Stomach (tissue), 4 donors: ENCODE measurements around the gene GTSE1.

Experiments used
- CTCF ChIP-seq, 7 experiments: fragments of 450-650 bp in 4 of 7; fragments of 200-600 bp in 3 of 7; sonication (generic) in 3 of 7; IDR thresholded peaks; one replicate each; pipeline ENCODE4 v1.5.1; 2016 to 2019; ENCODE audit warnings: antibody characterized with exemption in 7 of 7, control low read depth in 2 of 7, mild to moderate bottlenecking in 1 of 7
- POLR2A ChIP-seq, 4 donors: fragments of 450-650 bp; IDR thresholded peaks; one replicate each; pipeline ENCODE4 v1.6.1; 2016; ENCODE audit warnings: antibody characterized with exemption in 4 of 4, control low read depth in 2 of 4, mild to moderate bottlenecking in 1 of 4, moderate library complexity in 1 of 4
- POLR2AphosphoS5 ChIP-seq, 3 donors: sonication (generic); formaldehyde crosslinking; IDR thresholded peaks; one replicate each; pipeline ENCODE4 v1.6.1; 2016; ENCODE audit warnings: antibody characterized with exemption in 3 of 3

GRCh38 chr22:46286941-46287872 is 9.5 kb upstream of the GTSE1 start:
- TF ChIP-seq CTCF (IDR thresholded peaks at IDR 0.05) (no peak), POLR2A (IDR thresholded peaks at IDR 0.05) (no peak), POLR2AphosphoS5 (IDR thresholded peaks at IDR 0.05) (no peak)
